GM19438 (cell line): ENCODE measurements around the gene PM20D1.
A peak's percentile ranks its signal among the peaks of the same experiment; 100 is the strongest.
"Not testable (repeated sequence)": the region's sequence is repeated elsewhere in the genome, so short reads cannot be mapped to it uniquely, and the experiment has no call there.

Experiments
- ATAC-seq: cut with Tn5 transposase; IDR thresholded peaks from one replicate; pipeline ENCODE4 v1.9.1; 2021; ENCODE audit warnings: low read depth; ENCODE audit not compliant: unreplicated experiment

PM20D1 gene

GRCh38 chr1:205849619-205850355 lies at the start of gene PM20D1:
Gene PM20D1 (minus strand): TSS chr1:205850132. CDS start chr1:205850072, 60 bp downstream.
- ATAC-seq: peak; percentile 99

- ATAC-seq: no peak
Measured at GRCh38 chr1:205896351-205896750, 46.4 kb upstream of the PM20D1 start.

GRCh38 chr1:205894119-205894518 lies 44.2 kb upstream of the PM20D1 start:
- ATAC-seq: not testable (repeated sequence)

GRCh38 chr1:205892175-205892574 lies 42.2 kb upstream of the PM20D1 start:
- ATAC-seq: not testable (repeated sequence)

GRCh38 chr1:205891481-205891880 lies 41.5 kb upstream of the PM20D1 start:
- ATAC-seq: not testable (repeated sequence)

GRCh38 chr1:205890631-205891030 lies 40.7 kb upstream of the PM20D1 start:
- ATAC-seq: not testable (repeated sequence)

- not testable (repeated sequence) for ATAC-seq
Measured at GRCh38 chr1:205889706-205890105, 39.8 kb upstream of the PM20D1 start.

- ATAC-seq: not testable (repeated sequence)
Measured at GRCh38 chr1:205889006-205889405, 39.1 kb upstream of the PM20D1 start.

- no peak for ATAC-seq
Measured at GRCh38 chr1:205883792-205884191, 33.9 kb upstream of the PM20D1 start.

GRCh38 chr1:205880923-205881322 lies 31.0 kb upstream of the PM20D1 start:
- no peak for ATAC-seq

GRCh38 chr1:205879974-205880373 lies 30.0 kb upstream of the PM20D1 start:
- no peak for ATAC-seq

- no peak for ATAC-seq
Measured at GRCh38 chr1:205878026-205878425, 28.1 kb upstream of the PM20D1 start.

GRCh38 chr1:205873148-205873547 lies 23.2 kb upstream of the PM20D1 start:
- ATAC-seq: not testable (repeated sequence)

GRCh38 chr1:205870236-205870635 lies 20.3 kb upstream of the PM20D1 start:
- no peak for ATAC-seq

GRCh38 chr1:205861540-205861939 lies 11.6 kb upstream of the PM20D1 start:
- ATAC-seq: no peak

GRCh38 chr1:205858141-205858961 lies 8.4 kb upstream of the PM20D1 start:
- ATAC-seq: no peak

GRCh38 chr1:205857501-205857900 lies 7.6 kb upstream of the PM20D1 start:
- not testable (repeated sequence) for ATAC-seq

GRCh38 chr1:205856433-205856832 lies 6.5 kb upstream of the PM20D1 start:
- ATAC-seq: no peak

- ATAC-seq: no peak
Measured at GRCh38 chr1:205852969-205853368, 3.0 kb upstream of the PM20D1 start.

GRCh38 chr1:205851993-205852392 lies 2.1 kb upstream of the PM20D1 start:
- ATAC-seq: no peak

- no peak for ATAC-seq
Measured at GRCh38 chr1:205843036-205843859, 6.7 kb downstream of the PM20D1 start.
